Neural cell (in vitro differentiated cells): ENCODE data around the gene PTCH1.

Experiments
- CTCF ChIP-seq: fragments of 450-650 bp; IDR thresholded peaks from 2 replicates; pipeline ENCODE4 v1.5.1; 2014; ENCODE audit warnings: antibody characterized with exemption, mild to moderate bottlenecking, moderate library complexity; ENCODE audit not compliant: poor library complexity, severe bottlenecking
- EP300 ChIP-seq: fragments of 450-650 bp; conservative IDR thresholded peaks from 2 replicates; pipeline ENCODE4 v1.6.1; 2014; ENCODE audit warnings: antibody characterized with exemption, mild to moderate bottlenecking, moderate library complexity; ENCODE audit not compliant: poor library complexity, severe bottlenecking
- MXI1 ChIP-seq: fragments of 450-650 bp; conservative IDR thresholded peaks from 2 replicates; pipeline ENCODE4 v1.6.1; 2014; ENCODE audit warnings: antibody characterized with exemption, mild to moderate bottlenecking; ENCODE audit not compliant: poor library complexity, severe bottlenecking
- POLR2AphosphoS5 ChIP-seq: IDR thresholded peaks from 2 replicates; pipeline ENCODE4 v1.6.1; 2012
- TAF1 ChIP-seq: IDR thresholded peaks from 2 replicates; pipeline ENCODE4 v1.6.1; 2012; ENCODE audit warnings: low read depth

GRCh38 chr9:95491543-95492320, 25.0 kb downstream of the PTCH1 start:
- TF ChIP-seq CTCF (no peak), EP300 (no peak), TAF1 (no peak), POLR2AphosphoS5 (no peak), MXI1 (no peak)
